Kidney (tissue), 14 donors: Measurements from ENCODE around the gene MPDZ. TPM values are rescaled to one million over a fixed set of nuclear protein-coding genes. Genes with fewer than 3 reads are reported as not detected.

Experiments used
- DNase-seq, 5 donors: peaks; one replicate each; pipeline ENCODE4 v3.0.0-alpha.2; 2013 to 2020
- FAIRE-seq: peaks from 2 replicates; lab custom pipeline; 2012; peaks lifted over from hg19 to GRCh38; lab: Jason Lieb, UNC
- H3K27ac ChIP-seq, 2 donors: one replicate each; pipeline ENCODE4 v1.7.0; 2013; ENCODE audit warnings: low read depth in 2 of 2, low read length in 2 of 2, inconsistent platforms in 1 of 2
- H3K27me3 ChIP-seq: one replicate; pipeline ENCODE4 v1.7.1; 2013; ENCODE audit warnings: low read length, inconsistent platforms; ENCODE audit not compliant: control insufficient read depth, insufficient read depth
- H3K36me3 ChIP-seq, 3 donors: one replicate each; pipeline versions ENCODE4 v1.7.0 to v1.7.1; 2013; ENCODE audit warnings: low read length in 3 of 3, control low read depth in 1 of 3, inconsistent platforms in 1 of 3; ENCODE audit not compliant: insufficient read depth in 3 of 3, control insufficient read depth in 2 of 3
- H3K4me1 ChIP-seq, 3 donors: one replicate each; pipeline versions ENCODE4 v1.7.0 to v1.7.1; 2013; ENCODE audit warnings: low read length in 3 of 3, inconsistent platforms in 1 of 3, low read depth in 1 of 3; ENCODE audit not compliant: control insufficient read depth in 2 of 3, insufficient read depth in 2 of 3
- H3K4me3 ChIP-seq, 3 donors: one replicate each; pipeline versions ENCODE4 v1.7.0 to v1.8.1; 2013; ENCODE audit warnings: low read length in 3 of 3, control low read depth in 1 of 3, inconsistent platforms in 1 of 3
- H3K9ac ChIP-seq, 3 donors: one replicate each; pipeline versions ENCODE4 v1.7.0 to v1.7.1; 2013; ENCODE audit warnings: low read length in 3 of 3, control low read depth in 1 of 3, inconsistent platforms in 1 of 3
- H3K9me3 ChIP-seq, 3 donors: one replicate each; pipeline versions ENCODE4 v1.7.0 to v1.7.1; 2013; ENCODE audit warnings: low read length in 3 of 3, control low read depth in 1 of 3, inconsistent platforms in 1 of 3; ENCODE audit not compliant: control insufficient read depth in 2 of 3, insufficient read depth in 1 of 3
- intact Hi-C: fragments of 100-400 bp; cut with DNase I; formaldehyde crosslinking; loops from one replicate; pipeline ENCODE4 v1.11.1; 2022
- polyA plus RNA-seq: library from polyadenylated mRNA; stranded (reverse); fragments of 350-450 nt; fragmentation: Illumina TruSeq; extraction: RNeasy Lipid Tissue Mini Kit (QIAGEN cat#74804); gene quantifications from one replicate; pipeline ENCODE4 v1.2.3, GENCODE V29; 2014; ENCODE audit warnings: low read depth, low replicate concordance; ENCODE audit not compliant: insufficient read depth
- total RNA-seq: library from RNA; stranded (reverse); fragmentation: NEBNext Ultra II Directional; extraction: Animal tissue kit (Norgen Biotek cat#: 25700); gene quantifications from one replicate; pipeline ENCODE4 v1.2.1, GENCODE V29; 2021
- TF ChIP-seq, protein P1 (sequence below): IDR thresholded peaks from 3 replicates; pipeline ENCODE4 v1.5.1; 2012; ENCODE audit warnings: mild to moderate bottlenecking, moderate library complexity, borderline replicate concordance; ENCODE audit not compliant: insufficient read depth; ENCODE audit errors: extremely low read depth
- donor health status: control.
- donor health status: control.
- donor health status: control.
- donor health status: control.
- donor health status: control.
- donor health status: DM: yes; HTN: yes; CAD: no.
- donor health status: Normal renal cell carcinoma (clear cell type).

Gene MPDZ
- total and polyA plus RNA-seq, 2 donors from 2014 or later = 18.5 to 25.1 TPM

DNA sequence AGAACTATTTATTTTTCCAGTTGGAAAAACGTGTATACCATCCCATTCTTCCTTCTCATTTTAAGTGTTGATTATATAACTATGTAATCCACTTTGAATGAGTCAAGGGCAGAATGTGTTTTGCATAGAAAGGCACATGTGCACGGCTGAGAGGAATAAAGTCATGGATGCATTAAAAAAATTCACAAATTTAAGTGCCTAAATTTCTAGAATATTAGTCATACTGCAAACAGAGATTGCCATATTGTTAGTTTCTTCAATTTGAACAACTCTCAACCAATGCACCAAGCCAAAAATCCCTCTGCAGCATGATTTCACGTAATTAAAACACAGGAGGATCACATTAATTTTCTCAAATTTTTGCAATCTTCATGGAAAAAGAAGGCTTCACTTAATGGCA lies 166.3 kb downstream of the MPDZ start:
- Histone ChIP-seq H3K4me3 (no peak overlapping the region), H3K9ac (no peak overlapping the region), H3K27ac (no peak overlapping the region), H3K9me3 (no peaks in the 10 kb centered on the region), H3K4me1 (peaks cover 0 to 10% (median 0%) of the 10 kb centered on the region in 3 donors), H3K27me3 (no peaks in the 10 kb centered on the region), H3K36me3 (peaks cover 0 to 3% (median 0%) of the 10 kb centered on the region in 3 donors)
- intact Hi-C loops = no loop called here
- FAIRE-seq = no peak
- DNase-seq = no peak
- TF ChIP-seq, protein P1, sequence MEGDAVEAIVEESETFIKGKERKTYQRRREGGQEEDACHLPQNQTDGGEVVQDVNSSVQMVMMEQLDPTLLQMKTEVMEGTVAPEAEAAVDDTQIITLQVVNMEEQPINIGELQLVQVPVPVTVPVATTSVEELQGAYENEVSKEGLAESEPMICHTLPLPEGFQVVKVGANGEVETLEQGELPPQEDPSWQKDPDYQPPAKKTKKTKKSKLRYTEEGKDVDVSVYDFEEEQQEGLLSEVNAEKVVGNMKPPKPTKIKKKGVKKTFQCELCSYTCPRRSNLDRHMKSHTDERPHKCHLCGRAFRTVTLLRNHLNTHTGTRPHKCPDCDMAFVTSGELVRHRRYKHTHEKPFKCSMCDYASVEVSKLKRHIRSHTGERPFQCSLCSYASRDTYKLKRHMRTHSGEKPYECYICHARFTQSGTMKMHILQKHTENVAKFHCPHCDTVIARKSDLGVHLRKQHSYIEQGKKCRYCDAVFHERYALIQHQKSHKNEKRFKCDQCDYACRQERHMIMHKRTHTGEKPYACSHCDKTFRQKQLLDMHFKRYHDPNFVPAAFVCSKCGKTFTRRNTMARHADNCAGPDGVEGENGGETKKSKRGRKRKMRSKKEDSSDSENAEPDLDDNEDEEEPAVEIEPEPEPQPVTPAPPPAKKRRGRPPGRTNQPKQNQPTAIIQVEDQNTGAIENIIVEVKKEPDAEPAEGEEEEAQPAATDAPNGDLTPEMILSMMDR = no peak

DNA sequence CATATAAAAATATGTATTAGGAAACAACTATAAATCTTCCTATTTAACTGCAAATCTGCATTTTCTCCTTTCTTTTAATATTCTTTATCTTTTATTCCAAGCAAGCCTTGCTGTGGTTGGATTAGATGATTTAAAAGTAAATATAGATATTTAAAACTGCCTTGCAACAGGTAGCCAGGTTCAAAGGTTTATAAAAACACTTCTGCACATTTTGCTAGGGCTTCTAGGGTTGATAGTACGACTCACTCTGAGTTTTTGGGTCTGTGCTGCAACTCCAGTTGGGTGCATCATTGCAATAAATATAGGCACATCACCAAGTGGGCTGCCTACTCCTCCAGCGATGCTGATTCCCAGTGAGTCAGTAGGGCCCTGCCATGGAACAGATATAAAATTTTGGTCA lies 167.7 kb downstream of the MPDZ start:
- H3K4me3 ChIP-seq = no peak overlapping the region
- DNase-seq (no peak), FAIRE-seq (no peak)
- peaks cover 0 to 7% (median under 1%) of the 10 kb centered on the region in 3 donors for H3K36me3 ChIP-seq
- H3K27ac ChIP-seq = no peak overlapping the region
- H3K9ac ChIP-seq = no peak overlapping the region
- intact Hi-C loops = no loop called here
- no peaks in the 10 kb centered on the region for H3K27me3 ChIP-seq
- TF ChIP-seq, protein P1 = no peak
- H3K4me1 ChIP-seq = peaks cover 0 to 10% (median 0%) of the 10 kb centered on the region in 3 donors
- no peaks in the 10 kb centered on the region for H3K9me3 ChIP-seq

DNA sequence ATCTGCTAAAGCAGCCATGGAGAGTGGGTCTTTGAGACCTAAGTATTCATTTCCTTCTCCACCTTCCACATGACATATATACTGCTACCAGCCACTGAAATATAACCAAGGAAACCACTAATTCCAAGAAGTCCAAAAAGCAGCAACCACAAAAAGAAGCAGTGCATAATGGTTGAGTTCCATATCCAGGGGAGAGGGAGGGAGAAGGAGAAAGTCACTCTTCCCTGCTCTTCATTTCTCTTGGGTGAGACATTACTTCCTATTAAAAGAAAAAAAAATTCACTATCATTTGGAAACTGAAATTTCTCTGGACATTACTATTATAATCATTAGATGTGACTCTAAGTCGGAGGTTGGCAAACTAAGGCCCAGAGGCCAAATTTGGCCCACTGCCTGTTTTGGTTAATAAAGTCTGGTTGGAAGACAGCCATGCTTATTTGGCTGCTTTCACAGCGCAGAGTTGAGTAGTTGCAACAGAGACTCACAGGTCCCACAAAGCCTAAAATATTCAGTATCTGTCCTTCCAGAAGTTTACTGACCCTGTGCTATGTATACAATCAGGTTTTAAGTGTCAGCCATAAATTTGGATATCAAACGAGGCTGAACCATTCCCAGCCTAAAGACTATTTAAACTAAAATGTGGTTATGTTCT lies 168.6 kb downstream of the MPDZ start:
- Histone ChIP-seq H3K9me3 (no peaks in the 10 kb centered on the region), H3K9ac (no peak overlapping the region), H3K36me3 (peaks cover 0 to 8% (median 4%) of the 10 kb centered on the region in 3 donors), H3K4me1 (peaks cover 0 to 10% (median 0%) of the 10 kb centered on the region in 3 donors), H3K27ac (no peak overlapping the region), H3K4me3 (no peak overlapping the region), H3K27me3 (no peaks in the 10 kb centered on the region)
- FAIRE-seq (peak; percentile 66), DNase-seq (peak in 1 of 5 donors; percentile 15)
- TF ChIP-seq, protein P1 = no peak
- intact Hi-C loops = no loop called here
